ENCODE measurements around the gene PCBP3.
A peak's percentile ranks its signal among the peaks of the same experiment; 100 is the strongest.

PCBP3 gene

DNA sequence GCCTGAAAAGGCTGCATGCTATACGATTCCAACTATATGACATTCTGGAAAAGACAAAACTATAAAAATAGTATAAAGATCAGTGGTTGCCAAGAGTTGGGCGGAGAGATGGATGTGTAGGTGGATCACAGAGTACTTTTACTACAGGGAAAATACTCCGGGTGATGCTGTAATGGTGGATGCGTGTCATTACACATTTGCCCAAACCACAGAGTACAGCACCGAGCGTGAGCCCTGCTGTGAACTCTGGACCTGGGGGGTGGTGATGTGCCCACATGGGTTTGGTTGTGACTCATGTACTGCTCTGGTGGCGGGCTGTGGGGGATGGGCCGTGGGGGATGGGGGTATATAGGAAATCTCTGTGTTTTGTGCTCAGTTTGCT, 175.4 kb downstream of the PCBP3 start:
- Histone ChIP-seq H3K4me2 (ENCODE audit: low read depth, low read length, poor library complexity, severe bottlenecking) (peak overlapping the region; percentile 8), H2AFZ (ENCODE audit: low read depth, low read length, severe bottlenecking) (no peak overlapping the region), H3K4me3 (ENCODE audit: insufficient read depth, low read length, poor library complexity, severe bottlenecking) (no peak overlapping the region), H4K20me1 (ENCODE audit: low read depth, low read length) (no peaks in the 10 kb centered on the region), H3K36me3 (ENCODE audit: low read length) (no peaks in the 10 kb centered on the region), H3K9me3 (ENCODE audit: insufficient read depth, low read length) (no peaks in the 10 kb centered on the region), H3K9me2 (replicated peaks; ENCODE audit: insufficient read depth, low read length) (no peaks in the 10 kb centered on the region), H3F3A (ENCODE audit: insufficient read depth) (no peaks in the 10 kb centered on the region), H3K9ac (ENCODE audit: low read length) (no peak overlapping the region), H3K27ac (ENCODE audit: low read depth, low read length) (no peak overlapping the region), H3K27me3 (ENCODE audit: low read length) (no peaks in the 10 kb centered on the region), H3K79me2 (ENCODE audit: insufficient read depth, low read length) (no peaks in the 10 kb centered on the region)
- TF ChIP-seq, protein P1, sequence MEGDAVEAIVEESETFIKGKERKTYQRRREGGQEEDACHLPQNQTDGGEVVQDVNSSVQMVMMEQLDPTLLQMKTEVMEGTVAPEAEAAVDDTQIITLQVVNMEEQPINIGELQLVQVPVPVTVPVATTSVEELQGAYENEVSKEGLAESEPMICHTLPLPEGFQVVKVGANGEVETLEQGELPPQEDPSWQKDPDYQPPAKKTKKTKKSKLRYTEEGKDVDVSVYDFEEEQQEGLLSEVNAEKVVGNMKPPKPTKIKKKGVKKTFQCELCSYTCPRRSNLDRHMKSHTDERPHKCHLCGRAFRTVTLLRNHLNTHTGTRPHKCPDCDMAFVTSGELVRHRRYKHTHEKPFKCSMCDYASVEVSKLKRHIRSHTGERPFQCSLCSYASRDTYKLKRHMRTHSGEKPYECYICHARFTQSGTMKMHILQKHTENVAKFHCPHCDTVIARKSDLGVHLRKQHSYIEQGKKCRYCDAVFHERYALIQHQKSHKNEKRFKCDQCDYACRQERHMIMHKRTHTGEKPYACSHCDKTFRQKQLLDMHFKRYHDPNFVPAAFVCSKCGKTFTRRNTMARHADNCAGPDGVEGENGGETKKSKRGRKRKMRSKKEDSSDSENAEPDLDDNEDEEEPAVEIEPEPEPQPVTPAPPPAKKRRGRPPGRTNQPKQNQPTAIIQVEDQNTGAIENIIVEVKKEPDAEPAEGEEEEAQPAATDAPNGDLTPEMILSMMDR (IDR thresholded peaks at IDR 0.05; ENCODE audit: insufficient read depth, low read length, poor library complexity, severe bottlenecking) = no peak
- no peak for TF ChIP-seq EZH2phosphoT487 (conservative IDR thresholded peaks at IDR 0.05; ENCODE audit: low read length)

- no peaks in the 10 kb centered on the region for H3K9me2 ChIP-seq (replicated peaks; ENCODE audit: insufficient read depth, low read length)
- H3K27ac ChIP-seq (ENCODE audit: low read depth, low read length) = no peak overlapping the region
- no peaks in the 10 kb centered on the region for H3K27me3 ChIP-seq (ENCODE audit: low read length)
- no peaks in the 10 kb centered on the region for H3K9me3 ChIP-seq (ENCODE audit: insufficient read depth, low read length)
- no peak overlapping the region for H3K9ac ChIP-seq (ENCODE audit: low read length)
- no peak for TF ChIP-seq EZH2phosphoT487 (conservative IDR thresholded peaks at IDR 0.05; ENCODE audit: low read length)
- TF ChIP-seq, protein P1 (IDR thresholded peaks at IDR 0.05; ENCODE audit: insufficient read depth, low read length, poor library complexity, severe bottlenecking) = no peak
- no peaks in the 10 kb centered on the region for H4K20me1 ChIP-seq (ENCODE audit: low read depth, low read length)
- no peaks in the 10 kb centered on the region for H3F3A ChIP-seq (ENCODE audit: insufficient read depth)
- H3K79me2 ChIP-seq (ENCODE audit: insufficient read depth, low read length) = no peaks in the 10 kb centered on the region
- no peak overlapping the region for H2AFZ ChIP-seq (ENCODE audit: low read depth, low read length, severe bottlenecking)
- H3K4me3 ChIP-seq (ENCODE audit: insufficient read depth, low read length, poor library complexity, severe bottlenecking) = no peak overlapping the region
- H3K4me2 ChIP-seq (ENCODE audit: low read depth, low read length, poor library complexity, severe bottlenecking) = peak overlapping the region; percentile 8
- H3K36me3 ChIP-seq (ENCODE audit: low read length) = no peaks in the 10 kb centered on the region
Measured at GRCh38 chr21:45819478-45820170, 176.1 kb downstream of the PCBP3 start.

GRCh38 chr21:45820171-45821091, 176.9 kb downstream of the PCBP3 start:
- Histone ChIP-seq H3K36me3 (ENCODE audit: low read length) (no peaks in the 10 kb centered on the region), H3K79me2 (ENCODE audit: insufficient read depth, low read length) (no peaks in the 10 kb centered on the region), H4K20me1 (ENCODE audit: low read depth, low read length) (no peaks in the 10 kb centered on the region), H3K9ac (ENCODE audit: low read length) (no peak overlapping the region), H2AFZ (ENCODE audit: low read depth, low read length, severe bottlenecking) (no peak overlapping the region), H3K27ac (ENCODE audit: low read depth, low read length) (no peak overlapping the region), H3K9me2 (replicated peaks; ENCODE audit: insufficient read depth, low read length) (no peaks in the 10 kb centered on the region), H3K4me2 (ENCODE audit: low read depth, low read length, poor library complexity, severe bottlenecking) (no peak overlapping the region), H3K27me3 (ENCODE audit: low read length) (no peaks in the 10 kb centered on the region), H3K9me3 (ENCODE audit: insufficient read depth, low read length) (no peaks in the 10 kb centered on the region), H3F3A (ENCODE audit: insufficient read depth) (no peaks in the 10 kb centered on the region), H3K4me3 (ENCODE audit: insufficient read depth, low read length, poor library complexity, severe bottlenecking) (no peak overlapping the region)
- TF ChIP-seq, protein P1 (IDR thresholded peaks at IDR 0.05; ENCODE audit: insufficient read depth, low read length, poor library complexity, severe bottlenecking) = peak; percentile 68
- no peak for TF ChIP-seq EZH2phosphoT487 (conservative IDR thresholded peaks at IDR 0.05; ENCODE audit: low read length)

Measured in SU-DHL-6 (cell line).